Right lobe of liver (tissue), 6 donors: ENCODE measurements around the gene UBA6. TPM values are rescaled to one million over a fixed set of nuclear protein-coding genes. Genes with fewer than 3 reads are reported as not detected.
"Not testable (repeated sequence)": the region's sequence is repeated elsewhere in the genome, so short reads cannot be mapped to it uniquely, and the experiment has no call there.

Experiments
- ATAC-seq, 4 donors: fragments of 200-7000 bp; cut with Tn5 transposase; one replicate each; pipeline ENCODE4 v1.9.1; 2020; ENCODE audit warnings: mild to moderate bottlenecking in 4 of 4, moderate library complexity in 4 of 4
- DNase-seq, 3 donors: peaks; one replicate each; pipeline ENCODE4 v3.0.0-alpha.2; 2020
- H3K27ac ChIP-seq, 3 donors: fragments of 200-600 bp; one replicate each; pipeline ENCODE4 v1.8.0; 2022
- H3K27me3 ChIP-seq, 2 donors: fragments of 200-600 bp; one replicate each; pipeline ENCODE4 v1.8.0; 2022
- H3K36me3 ChIP-seq, 4 donors: fragments of 200-600 bp; sonication (generic) in 1 of 4; one replicate each; pipeline versions ENCODE4 v1.5.1 to v1.8.0; 2017 to 2022; ENCODE audit warnings: control low read depth in 1 of 4
- H3K4me1 ChIP-seq, 4 donors: fragments of 200-600 bp; sonication (generic) in 1 of 4; one replicate each; pipeline versions ENCODE4 v1.5.1 to v1.8.0; 2017 to 2022; ENCODE audit warnings: control low read depth in 1 of 4
- H3K4me3 ChIP-seq, 3 donors: fragments of 200-600 bp; one replicate each; pipeline ENCODE4 v1.8.0; 2022
- H3K9me3 ChIP-seq, 4 donors: fragments of 200-600 bp; sonication (generic) in 1 of 4; one replicate each; pipeline versions ENCODE4 v1.5.1 to v1.8.0; 2017 to 2022; ENCODE audit warnings: control low read depth in 1 of 4
- POLR2A ChIP-seq: fragments of 450-650 bp; IDR thresholded peaks from one replicate; pipeline ENCODE4 v1.6.1; 2017; ENCODE audit warnings: antibody characterized with exemption, mild to moderate bottlenecking
- WGBS: methylation state at CpG from one replicate; pipeline ENCODE4 v1.1.6; 2018; ENCODE audit warnings: low coverage, low lambda C conversion rate; ENCODE audit not compliant: insufficient coverage; ENCODE audit errors: missing lambda C conversion rate; 5-methylcytosine and 5-hydroxymethylcytosine counted together
- intact Hi-C, 2 donors: fragments of 100-400 bp; cut with DNase I; formaldehyde crosslinking; loops; one replicate each; pipeline versions ENCODE4 v1.11.2 to v1.14.1; 2022
- total RNA-seq, 6 experiments: library from RNA; depleted of rRNA in 2 of 6; stranded (reverse); fragments of >200 nt in 2 of 6; fragmentation: NEBNext Ultra II Directional in 3 of 6; extraction: Animal tissue kit (Norgen Biotek cat#: 25700) in 3 of 6; gene quantifications; one replicate each; pipeline versions ENCODE4 v1.1.0 to v1.2.4, GENCODE V29; 2016 to 2023
- TF ChIP-seq, protein P1 (sequence below), 4 donors: fragments of 200-600 bp in 3 of 4; fragments of 450-650 bp in 1 of 4; IDR thresholded peaks; one replicate each; pipeline versions ENCODE4 v1.5.1 to v1.8.0; 2016 to 2022; ENCODE audit warnings: antibody characterized with exemption in 4 of 4, mild to moderate bottlenecking in 2 of 4
- donor health status: DM: no; HTN: yes; CAD: no.
- donor health status: DM: no; HTN: no; CAD: no.
- donor health status: DM: no; HTN: no; CAD: no.
- donor health status: DM: no; HTN: yes; CAD: no.
- donor health status: DM: no; HTN: yes; CAD: no.

UBA6 gene
- total RNA-seq, 6 experiments from 2014 or later = 17.5 to 46.5 (median 24.7) TPM

DNA sequence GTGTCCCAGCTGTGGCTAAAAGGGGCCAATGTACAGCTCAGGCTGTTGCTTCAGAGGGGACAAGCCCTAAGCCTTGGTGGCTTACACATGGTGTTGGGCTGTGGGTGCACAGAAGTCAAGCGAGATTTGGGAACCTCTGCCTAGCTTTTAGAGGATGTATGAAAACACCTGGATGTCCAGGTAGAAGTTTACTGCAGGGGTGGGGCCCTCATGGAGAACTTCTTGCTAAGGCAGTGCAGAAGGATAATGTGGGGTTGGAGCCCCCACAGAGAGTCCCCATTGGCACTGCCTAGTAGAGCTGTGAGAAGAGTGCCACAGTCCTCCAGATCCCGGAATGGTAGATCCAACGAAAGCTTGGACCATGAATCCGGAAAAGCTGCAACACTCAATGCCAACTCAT is 40.5 kb downstream of the UBA6 start:
- Histone ChIP-seq H3K9me3 (no peaks in the 10 kb centered on the region), H3K36me3 (peaks cover 0 to 38% (median 14%) of the 10 kb centered on the region in 4 donors), H3K4me1 (no peaks in the 10 kb centered on the region), H3K4me3 (no peak overlapping the region), H3K27me3 (no peaks in the 10 kb centered on the region), H3K27ac (no peak overlapping the region)
- no peak for TF ChIP-seq POLR2A
- TF ChIP-seq, protein P1, sequence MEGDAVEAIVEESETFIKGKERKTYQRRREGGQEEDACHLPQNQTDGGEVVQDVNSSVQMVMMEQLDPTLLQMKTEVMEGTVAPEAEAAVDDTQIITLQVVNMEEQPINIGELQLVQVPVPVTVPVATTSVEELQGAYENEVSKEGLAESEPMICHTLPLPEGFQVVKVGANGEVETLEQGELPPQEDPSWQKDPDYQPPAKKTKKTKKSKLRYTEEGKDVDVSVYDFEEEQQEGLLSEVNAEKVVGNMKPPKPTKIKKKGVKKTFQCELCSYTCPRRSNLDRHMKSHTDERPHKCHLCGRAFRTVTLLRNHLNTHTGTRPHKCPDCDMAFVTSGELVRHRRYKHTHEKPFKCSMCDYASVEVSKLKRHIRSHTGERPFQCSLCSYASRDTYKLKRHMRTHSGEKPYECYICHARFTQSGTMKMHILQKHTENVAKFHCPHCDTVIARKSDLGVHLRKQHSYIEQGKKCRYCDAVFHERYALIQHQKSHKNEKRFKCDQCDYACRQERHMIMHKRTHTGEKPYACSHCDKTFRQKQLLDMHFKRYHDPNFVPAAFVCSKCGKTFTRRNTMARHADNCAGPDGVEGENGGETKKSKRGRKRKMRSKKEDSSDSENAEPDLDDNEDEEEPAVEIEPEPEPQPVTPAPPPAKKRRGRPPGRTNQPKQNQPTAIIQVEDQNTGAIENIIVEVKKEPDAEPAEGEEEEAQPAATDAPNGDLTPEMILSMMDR (IDR thresholded peaks at IDR 0.05) = no peak
- WGBS = no CpG with 5 or more reads among the region's 4 CpGs
- ATAC-seq (no peak), DNase-seq (no peak)
- intact Hi-C loops = no loop called here

DNA sequence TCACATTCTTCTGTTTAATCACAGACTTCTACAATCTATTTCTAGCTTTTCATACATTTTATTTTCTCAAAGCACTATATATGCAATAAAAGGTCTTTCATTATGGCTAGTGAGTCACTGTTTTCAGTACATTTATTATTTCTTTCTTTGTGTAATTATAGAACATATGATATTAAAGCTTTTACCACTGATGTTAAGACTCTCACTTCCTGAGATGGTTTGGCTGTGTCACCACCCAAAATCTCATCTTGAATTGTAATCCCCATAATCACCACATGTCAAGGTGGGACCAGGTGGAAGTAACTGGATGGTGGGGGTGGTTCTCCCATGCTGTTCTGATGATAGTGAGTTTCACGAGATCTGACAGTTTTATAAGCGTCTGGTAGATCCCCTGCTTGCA is 41.9 kb downstream of the UBA6 start:
- WGBS = 100% methylated on average over 1 of the region's 2 CpGs
- H3K4me1 ChIP-seq = no peaks in the 10 kb centered on the region
- DNase-seq (no peak), ATAC-seq (no peak)
- intact Hi-C loops = no loop called here
- TF ChIP-seq, protein P1 (IDR thresholded peaks at IDR 0.05) = no peak
- no peak for TF ChIP-seq POLR2A
- no peak overlapping the region for H3K27ac ChIP-seq
- no peaks in the 10 kb centered on the region for H3K27me3 ChIP-seq
- no peaks in the 10 kb centered on the region for H3K9me3 ChIP-seq
- no peak overlapping the region for H3K4me3 ChIP-seq
- H3K36me3 ChIP-seq = peaks cover 0 to 28% (median 11%) of the 10 kb centered on the region in 4 donors

DNA sequence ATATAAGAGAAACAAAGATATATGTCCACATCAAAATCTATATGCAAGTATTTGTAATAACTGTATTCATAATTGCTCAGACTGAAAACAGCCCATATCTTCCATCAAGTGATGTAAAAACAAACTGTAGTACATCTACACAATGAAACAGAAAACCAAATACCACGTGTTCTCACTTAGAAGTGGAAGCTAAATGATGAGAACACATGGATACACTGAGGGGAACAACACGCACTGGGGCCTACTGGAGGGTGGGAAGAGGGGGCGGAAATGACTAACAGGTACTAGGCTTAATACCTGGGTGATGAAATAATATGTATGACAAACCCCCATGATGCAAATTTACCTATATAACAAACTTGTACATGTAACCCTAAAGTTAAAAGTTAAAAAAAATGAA is 42.7 kb downstream of the UBA6 start:
- 92% methylated on average over 3 of the region's 3 CpGs for WGBS
- Histone ChIP-seq H3K27ac (no peak overlapping the region), H3K36me3 (peaks cover 0 to 22% (median 9%) of the 10 kb centered on the region in 4 donors), H3K27me3 (no peaks in the 10 kb centered on the region), H3K9me3 (no peaks in the 10 kb centered on the region), H3K4me1 (no peaks in the 10 kb centered on the region), H3K4me3 (no peak overlapping the region)
- no peak for DNase-seq
- TF ChIP-seq, protein P1 (IDR thresholded peaks at IDR 0.05) = no peak
- TF ChIP-seq POLR2A = no peak
- intact Hi-C loops = no loop called here
- no peak for ATAC-seq

DNA sequence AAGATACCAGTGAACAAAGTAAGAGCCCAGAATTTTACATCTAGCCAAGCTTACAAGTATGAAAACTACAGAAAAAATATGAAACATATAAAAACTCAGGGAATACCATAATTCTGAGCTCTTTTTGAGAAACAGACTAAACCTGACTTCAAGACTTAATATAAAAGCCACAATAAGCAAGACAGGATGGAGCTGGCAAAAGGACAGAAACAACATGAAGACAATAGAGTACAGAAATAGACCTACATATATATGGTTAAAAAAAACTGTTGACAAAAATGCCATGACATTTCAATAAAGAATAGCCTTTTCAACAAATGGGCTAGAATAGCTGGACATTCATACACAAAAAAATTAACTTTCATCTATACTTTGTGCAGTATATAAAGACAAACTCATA is 49.4 kb downstream of the UBA6 start:
- Histone ChIP-seq H3K36me3 (no peaks in the 10 kb centered on the region), H3K27me3 (no peaks in the 10 kb centered on the region), H3K4me3 (no peak overlapping the region), H3K27ac (no peak overlapping the region), H3K4me1 (no peaks in the 10 kb centered on the region), H3K9me3 (no peaks in the 10 kb centered on the region)
- no peak for ATAC-seq
- intact Hi-C loops = no loop called here
- TF ChIP-seq, protein P1 (IDR thresholded peaks at IDR 0.05) = no peak
- no peak for TF ChIP-seq POLR2A
- DNase-seq = no peak

DNA sequence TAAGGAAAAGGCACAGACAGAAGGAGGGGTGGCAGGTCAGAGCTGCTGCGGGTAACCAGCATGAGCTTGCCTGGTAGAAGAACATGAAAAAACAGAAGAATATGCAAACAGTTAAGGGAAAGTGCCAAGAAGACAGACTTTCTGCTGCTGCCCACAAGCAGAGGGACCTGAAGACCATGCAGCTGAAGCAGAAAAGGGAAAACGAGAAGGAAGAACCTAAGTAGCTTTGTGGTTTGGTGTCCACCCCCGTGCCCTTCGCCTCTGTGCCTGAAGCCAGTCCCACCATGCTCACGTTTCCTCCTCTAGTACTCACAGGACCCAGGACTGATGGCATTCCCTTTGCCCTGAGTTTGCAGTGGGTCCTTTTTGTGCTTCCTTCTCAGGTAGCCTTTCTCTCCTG is 62.8 kb downstream of the UBA6 start:
- Histone ChIP-seq H3K4me1 (peaks cover 0 to 5% (median 3%) of the 10 kb centered on the region in 4 donors), H3K27ac (no peak overlapping the region), H3K9me3 (no peaks in the 10 kb centered on the region), H3K4me3 (no peak overlapping the region), H3K36me3 (peaks cover 0 to 8% (median 4%) of the 10 kb centered on the region in 4 donors), H3K27me3 (no peaks in the 10 kb centered on the region)
- ATAC-seq = no peak
- intact Hi-C loops = no loop called here
- TF ChIP-seq, protein P1 (IDR thresholded peaks at IDR 0.05) = no peak
- no peak for TF ChIP-seq POLR2A
- no peak for DNase-seq
- WGBS = 57% methylated on average over 2 of the region's 5 CpGs

DNA sequence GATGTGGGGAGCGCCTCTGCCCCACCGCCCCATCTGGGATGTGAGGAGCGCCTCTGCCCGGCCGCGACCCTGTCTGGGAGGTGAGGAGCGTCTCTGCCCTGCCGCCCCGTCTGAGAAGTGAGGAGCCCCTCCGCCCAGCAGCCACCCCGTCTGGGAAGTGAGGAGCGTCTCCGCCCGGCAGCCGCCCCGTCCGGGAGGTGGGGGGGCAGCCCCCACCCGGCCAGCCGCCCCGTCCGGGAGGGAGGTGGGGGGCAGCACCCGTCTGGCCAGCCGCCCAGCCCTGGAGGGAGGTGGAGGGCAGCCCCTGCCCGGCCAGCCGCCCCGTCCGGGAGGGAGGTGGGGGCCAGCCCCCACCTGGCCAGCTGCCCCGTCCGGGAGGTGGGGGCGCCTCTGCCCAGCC is 64.0 kb downstream of the UBA6 start:
- H3K4me1 ChIP-seq, H3K27ac ChIP-seq, H3K4me3 ChIP-seq, H3K9me3 ChIP-seq, H3K27me3 ChIP-seq, ATAC-seq, DNase-seq, intact Hi-C loops: not testable (repeated sequence)
- H3K36me3 ChIP-seq = peaks cover 0 to 12% (median 4%) of the 10 kb centered on the region in 4 donors
- no CpG with 5 or more reads among the region's 30 CpGs for WGBS
